ENCODE results near the gene TSPAN18. TPM values are rescaled to one million over a fixed set of nuclear protein-coding genes. Genes with fewer than 3 reads are reported as not detected.

TSPAN18 gene
- total RNA-seq, 4 donors from 2014 or later = 0.34 to 11.5 (median 2.7) TPM

DNA sequence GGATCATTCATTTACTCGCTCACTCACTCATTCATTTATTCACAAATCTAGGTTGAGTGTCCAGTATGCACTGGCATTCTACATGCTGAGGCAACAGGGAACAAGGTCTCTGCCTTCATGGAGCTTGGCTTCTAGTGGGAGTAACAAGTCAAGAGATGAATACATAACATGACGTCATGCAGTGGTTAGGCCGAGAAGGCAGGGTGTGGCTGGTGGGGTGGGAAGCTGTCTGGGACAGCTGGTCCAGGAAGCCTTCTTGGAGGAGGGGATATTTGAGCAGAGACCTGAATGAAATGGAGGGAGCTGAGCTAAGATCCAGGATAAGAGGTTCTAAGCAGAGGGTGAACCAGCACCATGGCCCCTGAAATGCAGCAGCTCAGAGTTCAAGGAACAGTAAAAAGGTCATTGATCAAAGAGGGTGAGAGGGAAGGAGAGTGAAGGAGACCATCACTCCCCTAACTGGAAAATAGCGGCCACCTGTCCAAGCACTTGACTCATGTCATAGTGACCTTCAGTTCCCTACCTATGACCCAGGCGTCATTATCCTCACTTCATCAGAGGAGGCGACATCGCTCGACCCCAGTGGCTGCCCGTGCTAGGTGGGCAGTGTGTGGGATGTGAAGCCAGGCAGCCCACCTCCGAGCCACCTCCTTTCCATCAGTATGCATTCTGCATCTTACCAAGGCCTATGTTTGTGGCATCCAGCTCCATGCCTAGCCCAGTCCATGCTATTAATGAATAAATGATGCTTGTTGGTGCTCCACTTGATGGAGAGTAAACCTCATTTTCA lies 105.0 kb downstream of the TSPAN18 start:
- TF ChIP-seq, protein P1, sequence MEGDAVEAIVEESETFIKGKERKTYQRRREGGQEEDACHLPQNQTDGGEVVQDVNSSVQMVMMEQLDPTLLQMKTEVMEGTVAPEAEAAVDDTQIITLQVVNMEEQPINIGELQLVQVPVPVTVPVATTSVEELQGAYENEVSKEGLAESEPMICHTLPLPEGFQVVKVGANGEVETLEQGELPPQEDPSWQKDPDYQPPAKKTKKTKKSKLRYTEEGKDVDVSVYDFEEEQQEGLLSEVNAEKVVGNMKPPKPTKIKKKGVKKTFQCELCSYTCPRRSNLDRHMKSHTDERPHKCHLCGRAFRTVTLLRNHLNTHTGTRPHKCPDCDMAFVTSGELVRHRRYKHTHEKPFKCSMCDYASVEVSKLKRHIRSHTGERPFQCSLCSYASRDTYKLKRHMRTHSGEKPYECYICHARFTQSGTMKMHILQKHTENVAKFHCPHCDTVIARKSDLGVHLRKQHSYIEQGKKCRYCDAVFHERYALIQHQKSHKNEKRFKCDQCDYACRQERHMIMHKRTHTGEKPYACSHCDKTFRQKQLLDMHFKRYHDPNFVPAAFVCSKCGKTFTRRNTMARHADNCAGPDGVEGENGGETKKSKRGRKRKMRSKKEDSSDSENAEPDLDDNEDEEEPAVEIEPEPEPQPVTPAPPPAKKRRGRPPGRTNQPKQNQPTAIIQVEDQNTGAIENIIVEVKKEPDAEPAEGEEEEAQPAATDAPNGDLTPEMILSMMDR (IDR thresholded peaks at IDR 0.05; ENCODE audit: low read depth) = no peak

- TF ChIP-seq, protein P1 (IDR thresholded peaks at IDR 0.05; ENCODE audit: low read depth) = no peak
Measured at GRCh38 chr11:44832452-44832851, 105.7 kb downstream of the TSPAN18 start.

DNA sequence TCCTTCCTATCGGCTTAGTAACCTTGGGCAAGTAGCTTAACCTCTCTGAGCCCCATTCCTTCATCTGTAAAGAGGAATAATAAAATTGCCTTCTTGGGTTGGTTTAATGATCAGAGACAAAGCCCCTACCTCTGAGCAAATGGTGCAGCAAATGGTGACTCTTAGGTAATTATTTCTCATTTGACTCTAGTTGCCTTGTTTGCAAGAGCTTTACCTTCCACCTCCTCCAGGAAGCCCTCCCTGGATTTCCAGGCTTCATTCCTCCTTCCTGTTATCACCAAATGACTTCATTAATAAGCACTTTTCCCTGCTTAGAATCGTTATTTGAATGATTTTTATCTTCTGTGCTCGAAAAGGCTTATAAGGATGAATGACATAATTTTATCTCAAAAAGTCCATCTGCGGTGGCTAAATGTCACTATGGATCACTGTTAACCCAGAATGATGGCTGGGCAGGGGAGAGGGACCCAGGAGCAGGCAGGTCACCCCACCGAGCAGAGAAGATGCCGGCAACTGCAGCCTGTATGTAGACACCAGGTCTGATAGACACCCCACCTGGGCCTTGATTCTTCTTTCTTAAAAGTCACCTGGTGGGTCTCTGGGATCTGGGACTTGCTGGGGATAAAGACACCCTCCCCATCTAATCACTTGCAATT lies 106.6 kb downstream of the TSPAN18 start:
- TF ChIP-seq, protein P1 (IDR thresholded peaks at IDR 0.05; ENCODE audit: low read depth) = no peak

DNA sequence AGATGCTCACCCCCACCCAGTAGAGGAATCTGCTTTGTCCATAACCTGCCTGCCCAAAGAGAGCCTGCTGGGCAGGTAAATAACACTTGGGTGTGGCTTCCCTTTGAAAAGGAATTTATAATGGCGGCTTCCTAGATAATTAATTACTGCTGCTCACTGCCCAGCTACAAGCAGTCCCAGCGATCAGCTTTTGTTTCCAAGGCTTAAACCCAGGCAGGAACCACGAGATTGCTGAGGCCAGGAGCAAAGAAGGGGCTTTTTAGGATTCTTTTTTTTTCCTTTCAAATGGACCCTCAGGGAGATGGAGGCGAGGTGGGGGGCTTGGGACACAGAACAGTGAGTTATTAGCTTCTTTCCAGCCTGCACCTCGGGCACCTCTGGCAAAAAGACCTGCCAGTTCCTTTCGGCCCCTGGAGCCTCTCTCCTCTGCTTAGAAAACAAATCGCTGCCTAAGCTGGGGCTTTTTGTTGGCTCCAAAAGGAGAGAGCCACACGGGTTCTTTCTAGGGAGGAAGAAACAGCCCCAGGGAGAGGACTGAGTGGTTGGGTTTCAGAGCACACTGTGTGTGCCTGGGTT lies 107.2 kb downstream of the TSPAN18 start:
- TF ChIP-seq, protein P1 (IDR thresholded peaks at IDR 0.05; ENCODE audit: low read depth) = no peak

- TF ChIP-seq, protein P1 (IDR thresholded peaks at IDR 0.05; ENCODE audit: low read depth) = no peak
Measured at GRCh38 chr11:44834846-44835245, 108.1 kb downstream of the TSPAN18 start.

- TF ChIP-seq, protein P1 (IDR thresholded peaks at IDR 0.05; ENCODE audit: low read depth) = no peak
Measured at GRCh38 chr11:44835296-44835695, 108.5 kb downstream of the TSPAN18 start.

DNA sequence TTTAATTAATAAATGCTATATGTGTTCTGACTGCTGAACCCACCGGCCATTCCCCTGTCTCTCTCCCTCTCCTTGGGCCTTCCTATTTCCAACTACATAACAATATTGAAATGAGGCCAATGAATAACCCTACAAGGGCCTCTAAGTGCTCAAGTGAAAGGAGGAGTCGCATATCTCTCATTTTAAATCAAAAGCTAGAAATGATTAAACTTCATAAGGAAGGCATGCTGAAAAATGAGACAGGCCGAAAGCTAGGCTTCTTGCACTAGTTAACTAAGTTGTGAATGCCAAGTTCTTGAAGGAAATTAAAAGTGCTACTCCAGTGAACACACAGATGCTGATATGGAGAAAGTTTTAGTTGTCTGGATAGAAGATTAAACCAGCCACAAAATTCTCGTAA lies 109.2 kb downstream of the TSPAN18 start:
- TF ChIP-seq, protein P1 (IDR thresholded peaks at IDR 0.05; ENCODE audit: low read depth) = no peak
